ENCODE measurements around the gene GPR161. TPM values are rescaled to one million over a fixed set of nuclear protein-coding genes. Genes with fewer than 3 reads are reported as not detected.

The GPR161 gene
- total and polyA plus RNA-seq, 8 donors = 1.1 to 8.1 (median 4.2) TPM

- Histone ChIP-seq H3K4me3 (no peak overlapping the region), H3K27me3 (no peaks in the 10 kb centered on the region), H3K36me3 (peaks cover 0 to 36% (median 17%) of the 10 kb centered on the region in 4 donors), H3K9me3 (no peaks in the 10 kb centered on the region), H3K27ac (no peak overlapping the region), H3K4me1 (peaks cover 0 to 10% (median under 1%) of the 10 kb centered on the region in 4 donors)
- no peak for DNase-seq
- intact Hi-C loops (cut with DNase I; ENCODE audit: low total_unique reads) = no loop called here
- WGBS, 5 donors = 88 to 97% (median 95%) methylated on average over 4 of the region's 4 CpGs
- TF ChIP-seq CTCF (IDR thresholded peaks at IDR 0.05) = no peak
- TF ChIP-seq POLR2A (IDR thresholded peaks at IDR 0.05) = no peak
- no peak for TF ChIP-seq POLR2AphosphoS5 (IDR thresholded peaks at IDR 0.05)
- no peak for TF ChIP-seq EP300 (IDR thresholded peaks at IDR 0.05)
These were observed 43.1 kb downstream of the GPR161 start for GRCh38 chr1:168093616-168094015.

DNA sequence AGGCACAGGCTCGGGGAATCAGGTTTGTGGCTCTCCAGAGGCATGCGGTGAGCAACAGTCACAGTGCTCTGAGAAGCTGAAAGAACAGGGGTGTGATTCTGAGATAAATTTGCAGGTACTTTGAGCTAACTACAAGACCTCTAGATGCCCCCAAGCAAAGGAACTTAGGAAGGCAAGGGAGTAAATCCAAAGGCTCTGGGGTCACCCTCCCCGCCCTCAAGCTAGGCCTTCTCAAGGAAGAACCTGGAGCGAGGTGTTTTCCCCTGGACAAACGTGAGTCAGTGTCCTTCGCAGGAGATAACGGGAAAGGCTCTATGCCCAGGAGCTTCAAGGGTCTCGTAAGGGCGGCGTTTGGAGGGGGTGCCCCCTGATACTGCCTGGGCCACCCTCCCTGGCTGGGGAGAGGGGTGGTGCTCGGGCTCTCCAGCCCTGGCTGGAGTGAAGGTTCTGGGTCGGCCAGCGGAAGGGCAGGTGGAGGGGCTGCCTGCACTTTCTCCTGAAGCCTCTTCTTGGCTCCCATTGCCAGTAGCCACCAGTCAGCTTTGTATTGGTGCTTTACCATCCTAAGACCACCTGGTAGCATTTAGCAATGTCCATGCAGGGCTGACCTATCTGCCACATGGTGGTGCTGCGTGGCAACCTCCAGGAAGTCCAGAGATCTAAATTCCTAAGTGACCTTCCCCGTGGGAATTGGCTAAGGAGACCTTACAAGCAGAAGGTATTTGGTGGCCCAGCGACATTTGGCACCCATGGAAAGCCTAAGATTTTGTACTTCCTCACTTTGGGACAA lies 44.0 kb downstream of the GPR161 start:
- peak in 1 of 2 donors; percentile 57 for DNase-seq
- Histone ChIP-seq H3K27me3 (no peaks in the 10 kb centered on the region), H3K9me3 (no peaks in the 10 kb centered on the region), H3K36me3 (peaks cover 0 to 29% (median 17%) of the 10 kb centered on the region in 4 donors), H3K27ac (no peak overlapping the region), H3K4me3 (no peak overlapping the region), H3K4me1 (peaks cover 0 to 6% (median 0%) of the 10 kb centered on the region in 4 donors)
- TF ChIP-seq CTCF (IDR thresholded peaks at IDR 0.05) (no peak), POLR2A (IDR thresholded peaks at IDR 0.05) (no peak), EP300 (IDR thresholded peaks at IDR 0.05) (no peak), POLR2AphosphoS5 (IDR thresholded peaks at IDR 0.05) (no peak)
- WGBS, 5 donors = 75 to 80% (median 77%) methylated on average over 14 to 16 of the region's 16 CpGs
- intact Hi-C loops (cut with DNase I; ENCODE audit: low total_unique reads) = no loop called here

GRCh38 chr1:168091720-168092550 lies 44.8 kb downstream of the GPR161 start:
- no peaks in the 10 kb centered on the region for H3K9me3 ChIP-seq
- H3K4me3 ChIP-seq = no peak overlapping the region
- peaks cover 0 to 6% (median 0%) of the 10 kb centered on the region in 4 donors for H3K4me1 ChIP-seq
- no peak for TF ChIP-seq EP300 (IDR thresholded peaks at IDR 0.05)
- TF ChIP-seq POLR2A (IDR thresholded peaks at IDR 0.05) = no peak
- TF ChIP-seq POLR2AphosphoS5 (IDR thresholded peaks at IDR 0.05) = no peak
- H3K36me3 ChIP-seq = peaks cover 0 to 27% (median 14%) of the 10 kb centered on the region in 4 donors
- intact Hi-C loops (cut with DNase I; ENCODE audit: low total_unique reads) = no loop called here
- DNase-seq = no peak
- no peaks in the 10 kb centered on the region for H3K27me3 ChIP-seq
- WGBS, 5 donors = 74 to 88% (median 82%) methylated on average over 8 of the region's 8 CpGs
- H3K27ac ChIP-seq = no peak overlapping the region

GRCh38 chr1:168091063-168091462 lies 45.7 kb downstream of the GPR161 start:
- H3K9me3 ChIP-seq = no peaks in the 10 kb centered on the region
- TF ChIP-seq POLR2A (IDR thresholded peaks at IDR 0.05) (no peak), CTCF (IDR thresholded peaks at IDR 0.05) (no peak), EP300 (IDR thresholded peaks at IDR 0.05) (no peak), POLR2AphosphoS5 (IDR thresholded peaks at IDR 0.05) (no peak)
- H3K36me3 ChIP-seq = peaks cover 0 to 18% (median 6%) of the 10 kb centered on the region in 4 donors
- no peak overlapping the region for H3K4me3 ChIP-seq
- intact Hi-C loops (cut with DNase I; ENCODE audit: low total_unique reads) = no loop called here
- no peaks in the 10 kb centered on the region for H3K27me3 ChIP-seq
- H3K27ac ChIP-seq = no peak overlapping the region
- WGBS, 5 donors = 90 to 96% (median 94%) methylated on average over 9 of the region's 9 CpGs
- peaks cover 0 to 10% (median 0%) of the 10 kb centered on the region in 4 donors for H3K4me1 ChIP-seq
- no peak for DNase-seq
